ENCODE data around the gene TEKT5. TPM values are rescaled to one million over a fixed set of nuclear protein-coding genes. Genes with fewer than 3 reads are reported as not detected.
A peak's percentile ranks its signal among the peaks of the same experiment; 100 is the strongest.

TEKT5 gene
- total RNA-seq, 1 donor, result under 0.01 TPM

- no peak for DNase-seq (ENCODE audit: low read depth)
- no peak overlapping the region for H3K4me3 ChIP-seq (ENCODE audit: low read depth, low read length)
- TF ChIP-seq CTCF (IDR thresholded peaks at IDR 0.05; ENCODE audit: insufficient read depth, low read depth, low read length), result no peak
Measured at GRCh38 chr16:10660950-10661635, 33.6 kb downstream of the TEKT5 start.

GRCh38 chr16:10658943-10659342 is 35.8 kb downstream of the TEKT5 start:
- TF ChIP-seq CTCF (IDR thresholded peaks at IDR 0.05; ENCODE audit: insufficient read depth, low read depth, low read length), result no peak
- DNase-seq (ENCODE audit: low read depth), result no peak

GRCh38 chr16:10657925-10658324 is 36.8 kb downstream of the TEKT5 start:
- no peak for DNase-seq (ENCODE audit: low read depth)
- H3K4me3 ChIP-seq (ENCODE audit: low read depth, low read length), result no peak overlapping the region
- no peak for TF ChIP-seq CTCF (IDR thresholded peaks at IDR 0.05; ENCODE audit: insufficient read depth, low read depth, low read length)

More at GRCh38 chr16:10658943-10659342, 35.8 kb downstream of the TEKT5 start:
- H3K4me3 ChIP-seq (ENCODE audit: low read depth, low read length), result no peak overlapping the region

- DNase-seq (ENCODE audit: low read depth), result no peak
- TF ChIP-seq CTCF (IDR thresholded peaks at IDR 0.05; ENCODE audit: insufficient read depth, low read depth, low read length), result no peak
- H3K4me3 ChIP-seq (ENCODE audit: low read depth, low read length), result no peak overlapping the region
Measured at GRCh38 chr16:10656618-10657017, 38.1 kb downstream of the TEKT5 start.

GRCh38 chr16:10655415-10655977 is 39.2 kb downstream of the TEKT5 start:
- H3K4me3 ChIP-seq (ENCODE audit: low read depth, low read length), result no peak overlapping the region
- TF ChIP-seq CTCF (IDR thresholded peaks at IDR 0.05; ENCODE audit: insufficient read depth, low read depth, low read length), result no peak
- DNase-seq (ENCODE audit: low read depth), result peak; percentile 18

GRCh38 chr16:10654592-10655414 is 39.9 kb downstream of the TEKT5 start:
- DNase-seq (ENCODE audit: low read depth), result peak; percentile 11
- no peak overlapping the region for H3K4me3 ChIP-seq (ENCODE audit: low read depth, low read length)
- TF ChIP-seq CTCF (IDR thresholded peaks at IDR 0.05; ENCODE audit: insufficient read depth, low read depth, low read length), result no peak
